Measurements from ENCODE around the gene STK31.
A peak's percentile ranks its signal among the peaks of the same experiment; 100 is the strongest.
"Not testable (repeated sequence)": the region's sequence is repeated elsewhere in the genome, so short reads cannot be mapped to it uniquely, and the experiment has no call there.

STK31 gene

GRCh38 chr7:23710000-23710399 is at the start of gene STK31:
TSS of gene STK31 (plus strand) at chr7:23710219. CDS start at chr7:23710286, 67 bp downstream.
- no peak for DNase-seq (ENCODE audit: low read depth)

GRCh38 chr7:23661385-23661784 is 48.6 kb upstream of the STK31 start:
- no peak for DNase-seq (ENCODE audit: low read depth)

- no peak for DNase-seq (ENCODE audit: low read depth)
These were observed 47.7 kb upstream of the STK31 start for GRCh38 chr7:23662124-23662983.

GRCh38 chr7:23662984-23663313 is 47.1 kb upstream of the STK31 start:
- no peak for DNase-seq (ENCODE audit: low read depth)

GRCh38 chr7:23664122-23664521 is 45.9 kb upstream of the STK31 start:
- DNase-seq (ENCODE audit: low read depth) = no peak

- DNase-seq (ENCODE audit: low read depth) = no peak
These were observed 38.0 kb upstream of the STK31 start for GRCh38 chr7:23672033-23672432.

- peak; percentile 70 for DNase-seq (ENCODE audit: low read depth)
These were observed 30.1 kb upstream of the STK31 start, which contains the start of gene FAM221A for GRCh38 chr7:23679898-23680413. TSS of gene FAM221A (plus strand) at chr7:23680199. CDS start at chr7:23680219, 20 bp downstream.

GRCh38 chr7:23680414-23681405 is 29.3 kb upstream of the STK31 start:
- DNase-seq (ENCODE audit: low read depth) = no peak

GRCh38 chr7:23684041-23684440 is 26.0 kb upstream of the STK31 start:
- not testable (repeated sequence) for DNase-seq (ENCODE audit: low read depth)

- DNase-seq (ENCODE audit: low read depth) = no peak
These were observed 24.3 kb upstream of the STK31 start for GRCh38 chr7:23685731-23686130.

- DNase-seq (ENCODE audit: low read depth) = no peak
These were observed 23.0 kb upstream of the STK31 start for GRCh38 chr7:23687011-23687410.

GRCh38 chr7:23689165-23689564 is 20.9 kb upstream of the STK31 start:
- no peak for DNase-seq (ENCODE audit: low read depth)

- DNase-seq (ENCODE audit: low read depth) = no peak
These were observed 18.7 kb upstream of the STK31 start for GRCh38 chr7:23691320-23691719.

- DNase-seq (ENCODE audit: low read depth) = no peak
These were observed 16.8 kb upstream of the STK31 start for GRCh38 chr7:23693224-23693623.

- DNase-seq (ENCODE audit: low read depth) = peak; percentile 29
These were observed 13.0 kb upstream of the STK31 start for GRCh38 chr7:23696916-23697441.

GRCh38 chr7:23698822-23699221 is 11.2 kb upstream of the STK31 start:
- no peak for DNase-seq (ENCODE audit: low read depth)

- no peak for DNase-seq (ENCODE audit: low read depth)
These were observed 10.0 kb upstream of the STK31 start for GRCh38 chr7:23700046-23700445.

GRCh38 chr7:23709081-23709750 is 803 bp upstream of the STK31 start:
- no peak for DNase-seq (ENCODE audit: low read depth)

GRCh38 chr7:23712368-23713284 is 2.6 kb downstream of the STK31 start:
- DNase-seq (ENCODE audit: low read depth) = no peak

GRCh38 chr7:23713285-23714149 is 3.5 kb downstream of the STK31 start:
- DNase-seq (ENCODE audit: low read depth) = no peak

All from stimulated activated CD4-positive, alpha-beta T cell treated with anti-CD3 and anti-CD28 coated beads, Interleukin-2, amount 100 ng/mL, for 4 hours (primary cell).